Subcutaneous adipose tissue (tissue), 4 donors: Measurements from ENCODE around the gene PMM2. TPM values are rescaled to one million over a fixed set of nuclear protein-coding genes. Genes with fewer than 3 reads are reported as not detected.

Experiments
- CTCF ChIP-seq: fragments of 450-650 bp; IDR thresholded peaks from one replicate; pipeline ENCODE4 v1.5.1; 2016; ENCODE audit warnings: low read depth, mild to moderate bottlenecking, control low read depth, antibody characterized with exemption, moderate library complexity
- total RNA-seq, 4 donors: library from RNA; depleted of rRNA; stranded (reverse); fragments of >200 nt; gene quantifications; one replicate each; pipeline ENCODE4 v1.1.0, GENCODE V29; 2016

PMM2 gene
- total RNA-seq, 4 donors from 2014 or later: 25.2 to 46.3 (median 42.4) TPM

DNA sequence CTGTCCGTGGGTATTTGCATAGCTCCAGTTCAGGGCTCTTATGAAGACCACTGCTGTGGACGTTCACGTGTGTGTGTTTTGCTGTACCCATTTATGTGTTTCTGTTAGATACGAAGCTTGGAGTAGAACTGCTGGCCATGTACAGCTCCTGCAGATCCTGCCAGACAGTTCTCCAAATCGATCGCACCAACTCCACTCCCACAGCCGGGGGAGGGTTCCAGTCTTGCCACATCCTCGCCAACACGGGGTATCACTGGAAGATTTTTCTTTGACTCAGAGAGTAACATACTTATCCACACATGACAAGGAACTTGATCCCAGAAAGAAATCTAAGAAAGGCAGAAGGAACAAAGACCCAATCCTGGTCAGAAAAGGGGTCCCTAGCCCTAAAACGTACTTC lies 37.6 kb upstream of the PMM2 start:
- no peak for TF ChIP-seq CTCF

- no peak for TF ChIP-seq CTCF
These were observed 36.6 kb upstream of the PMM2 start for GRCh38 chr16:8761078-8761477.

DNA sequence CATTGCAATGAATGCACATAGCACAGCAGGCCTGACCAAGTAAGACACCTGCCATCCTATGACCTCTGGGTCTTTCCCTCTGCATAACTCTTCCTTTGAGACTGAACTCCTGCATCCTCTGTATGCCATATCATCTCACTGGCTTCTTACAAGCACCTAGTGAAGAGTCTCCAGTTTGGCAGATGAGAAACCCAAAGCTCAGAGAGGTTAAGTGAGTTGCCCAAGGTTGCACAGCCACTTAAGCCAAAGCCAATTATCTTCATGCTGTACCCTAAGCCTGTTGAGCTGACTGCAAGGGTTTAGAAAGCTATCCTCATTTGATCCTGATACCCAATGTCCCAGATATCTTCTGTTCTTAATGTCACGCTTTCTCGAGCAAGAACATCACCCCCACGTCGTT lies 35.4 kb upstream of the PMM2 start:
- TF ChIP-seq CTCF: no peak

DNA sequence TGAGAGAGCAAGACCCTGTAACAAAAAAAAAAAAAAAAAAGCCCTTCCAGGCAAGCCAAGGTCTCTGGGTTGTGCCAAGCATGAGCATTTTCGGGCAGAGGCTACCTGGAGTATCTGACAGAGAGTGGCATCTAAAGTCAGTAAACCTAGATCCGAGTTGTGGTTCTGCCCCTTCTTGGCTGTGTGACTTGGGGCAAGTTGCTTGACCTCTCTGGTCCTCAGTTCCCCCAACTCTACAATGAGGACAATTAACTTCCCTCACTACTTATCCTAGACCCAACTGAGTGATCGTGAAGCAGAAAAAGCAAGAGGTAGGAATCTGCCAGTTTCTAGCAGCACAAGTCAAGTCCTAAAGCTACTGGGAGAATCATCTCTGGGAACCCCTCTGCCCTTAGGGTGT lies 34.6 kb upstream of the PMM2 start:
- no peak for TF ChIP-seq CTCF

- TF ChIP-seq CTCF: no peak
These were observed 33.7 kb upstream of the PMM2 start for GRCh38 chr16:8763899-8764298.

DNA sequence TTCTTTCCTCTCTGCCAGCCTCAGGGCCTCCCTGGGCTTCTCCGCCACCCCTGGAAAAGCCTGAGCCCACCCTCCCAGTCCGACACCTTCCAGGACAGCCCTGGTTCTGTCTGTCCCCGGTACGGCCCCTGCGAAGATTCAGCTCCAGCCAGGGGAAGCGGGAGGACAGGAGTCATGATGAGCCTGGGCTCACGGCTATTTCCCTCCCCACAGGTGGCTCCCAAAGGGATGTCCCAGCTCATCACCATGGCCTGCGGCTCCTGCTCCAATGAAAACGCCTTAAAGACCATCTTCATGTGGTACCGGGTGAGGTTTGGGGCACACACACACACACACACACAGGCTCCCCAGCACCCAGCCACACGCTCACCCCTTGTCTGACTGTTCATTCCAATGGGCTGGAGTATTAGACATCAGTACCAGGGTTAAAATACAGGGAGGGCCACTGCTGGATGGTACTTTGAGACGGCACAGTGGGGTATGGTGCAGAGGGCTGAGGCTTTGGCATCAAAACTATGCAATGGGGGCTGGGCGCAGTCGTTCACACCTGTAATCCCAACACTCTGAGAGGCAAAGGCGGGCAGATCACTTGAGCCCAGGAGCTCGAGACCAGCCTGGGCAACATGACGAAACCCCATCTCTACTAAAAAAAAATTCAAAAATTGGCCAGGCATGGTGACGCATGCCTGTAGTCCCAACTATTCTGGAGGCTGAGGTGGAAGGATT lies 33.0 kb upstream of the PMM2 start:
- TF ChIP-seq CTCF: no peak

DNA sequence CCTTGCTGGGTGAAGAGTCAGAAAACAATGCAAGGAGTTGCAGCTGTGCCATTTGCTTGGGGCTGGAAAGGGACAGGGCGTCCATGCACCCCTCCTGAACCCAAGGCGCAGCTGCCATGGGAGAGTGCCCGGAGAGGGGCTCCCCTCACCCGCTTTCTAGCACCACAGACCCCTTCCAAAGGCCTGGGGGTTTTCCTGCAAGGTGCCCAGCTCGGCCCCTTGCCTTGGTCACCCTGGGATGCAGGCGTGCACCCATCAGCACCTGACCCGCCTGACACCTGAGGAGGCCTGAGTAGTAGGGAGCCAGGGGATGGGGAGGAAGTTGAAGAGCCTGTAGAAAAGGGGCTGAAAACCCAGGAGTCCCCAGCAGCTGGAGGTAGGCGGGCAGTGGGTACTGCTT lies 30.5 kb upstream of the PMM2 start:
- TF ChIP-seq CTCF: no peak
